Rectal smooth muscle tissue (tissue), 1 donor: ENCODE measurements around the gene CBFB.

Experiments
- H3K27ac ChIP-seq: one replicate; pipeline ENCODE4 v1.7.0; 2013; ENCODE audit warnings: low read depth, low read length, inconsistent platforms
- H3K27me3 ChIP-seq: one replicate; pipeline ENCODE4 v1.7.0; 2013; ENCODE audit warnings: low read length; ENCODE audit not compliant: control insufficient read depth, insufficient read depth
- H3K36me3 ChIP-seq: one replicate; pipeline ENCODE4 v1.7.0; 2013; ENCODE audit warnings: low read length; ENCODE audit not compliant: control insufficient read depth, insufficient read depth
- H3K4me1 ChIP-seq: one replicate; pipeline ENCODE4 v1.7.0; 2013; ENCODE audit warnings: low read length; ENCODE audit not compliant: control insufficient read depth, insufficient read depth
- H3K4me3 ChIP-seq: one replicate; pipeline ENCODE4 v1.7.0; 2013; ENCODE audit warnings: low read length
- H3K9ac ChIP-seq: one replicate; pipeline ENCODE4 v1.7.0; 2013; ENCODE audit warnings: low read length

Gene CBFB

GRCh38 chr16:67006930-67007658 is 21.9 kb upstream of the CBFB start:
- H3K36me3 ChIP-seq: no peaks in the 10 kb centered on the region
- H3K4me1 ChIP-seq: no peaks in the 10 kb centered on the region
- no peaks in the 10 kb centered on the region for H3K27me3 ChIP-seq
- H3K4me3 ChIP-seq: no peak overlapping the region
- no peak overlapping the region for H3K27ac ChIP-seq
- no peak overlapping the region for H3K9ac ChIP-seq

DNA sequence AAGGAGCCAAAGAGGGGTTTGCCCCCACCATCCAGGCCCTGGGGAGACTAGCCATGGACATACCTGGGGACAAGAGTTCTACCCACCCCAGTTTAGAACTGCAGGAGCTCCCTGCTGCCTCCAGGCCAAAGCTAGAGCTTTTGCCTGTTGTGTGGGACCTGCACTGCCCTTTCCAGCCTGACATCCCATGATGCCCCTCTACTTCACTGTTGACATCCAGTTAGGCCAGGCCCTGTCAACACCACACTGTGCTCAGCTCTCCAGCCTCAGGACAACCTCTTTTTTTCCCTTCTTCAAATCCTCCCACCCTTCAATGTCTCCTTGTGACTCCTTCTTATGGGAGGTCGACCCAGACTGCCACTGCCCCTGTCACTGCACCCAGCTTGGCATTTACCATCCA is 19.8 kb upstream of the CBFB start:
- no peak overlapping the region for H3K9ac ChIP-seq
- H3K27me3 ChIP-seq: peaks cover 3% of the 10 kb centered on the region
- H3K4me1 ChIP-seq: no peaks in the 10 kb centered on the region
- no peak overlapping the region for H3K27ac ChIP-seq
- H3K36me3 ChIP-seq: no peaks in the 10 kb centered on the region
- H3K4me3 ChIP-seq: no peak overlapping the region

GRCh38 chr16:67011274-67011673 is 17.7 kb upstream of the CBFB start:
- Histone ChIP-seq H3K4me1 (no peaks in the 10 kb centered on the region), H3K27me3 (peaks cover 6% of the 10 kb centered on the region), H3K27ac (no peak overlapping the region), H3K36me3 (no peaks in the 10 kb centered on the region), H3K9ac (no peak overlapping the region), H3K4me3 (no peak overlapping the region)

GRCh38 chr16:67013233-67013822 is 15.6 kb upstream of the CBFB start:
- Histone ChIP-seq H3K9ac (no peak overlapping the region), H3K4me1 (no peaks in the 10 kb centered on the region), H3K27ac (no peak overlapping the region), H3K27me3 (peaks cover 6% of the 10 kb centered on the region), H3K4me3 (peak overlapping the region; percentile 64), H3K36me3 (no peaks in the 10 kb centered on the region)

GRCh38 chr16:67013823-67014633 is 14.9 kb upstream of the CBFB start:
- no peaks in the 10 kb centered on the region for H3K36me3 ChIP-seq
- H3K27ac ChIP-seq: no peak overlapping the region
- H3K4me1 ChIP-seq: no peaks in the 10 kb centered on the region
- H3K4me3 ChIP-seq: peak overlapping the region; percentile 64
- no peak overlapping the region for H3K9ac ChIP-seq
- peaks cover 6% of the 10 kb centered on the region for H3K27me3 ChIP-seq

GRCh38 chr16:67014634-67015312 is 14.2 kb upstream of the CBFB start:
- Histone ChIP-seq H3K4me1 (no peaks in the 10 kb centered on the region), H3K4me3 (peak overlapping the region; percentile 64), H3K9ac (no peak overlapping the region), H3K27ac (no peak overlapping the region), H3K36me3 (no peaks in the 10 kb centered on the region), H3K27me3 (peaks cover 6% of the 10 kb centered on the region)

DNA sequence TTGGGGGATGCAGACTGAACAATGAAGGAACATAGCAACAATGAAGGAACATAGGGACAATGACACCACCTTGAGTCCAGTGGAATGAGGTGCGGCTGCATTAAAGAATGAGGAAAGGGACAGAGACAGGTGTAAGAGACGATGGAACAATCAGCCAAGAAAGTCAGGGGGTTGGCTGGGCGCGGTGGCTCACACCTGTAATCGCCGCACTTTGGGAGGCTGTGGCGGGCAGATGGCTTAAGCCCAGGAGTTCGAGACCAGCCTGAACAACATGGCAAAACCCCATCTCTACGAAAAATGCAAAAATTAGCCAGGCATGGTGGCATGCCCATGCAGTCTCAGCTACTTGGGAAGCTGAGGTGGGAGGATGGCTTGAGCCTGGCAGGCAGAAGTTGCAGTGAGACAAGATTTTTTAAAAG is 13.6 kb upstream of the CBFB start:
- H3K4me1 ChIP-seq: no peaks in the 10 kb centered on the region
- no peak overlapping the region for H3K27ac ChIP-seq
- no peaks in the 10 kb centered on the region for H3K36me3 ChIP-seq
- no peak overlapping the region for H3K9ac ChIP-seq
- H3K4me3 ChIP-seq: no peak overlapping the region
- peaks cover 6% of the 10 kb centered on the region for H3K27me3 ChIP-seq

DNA sequence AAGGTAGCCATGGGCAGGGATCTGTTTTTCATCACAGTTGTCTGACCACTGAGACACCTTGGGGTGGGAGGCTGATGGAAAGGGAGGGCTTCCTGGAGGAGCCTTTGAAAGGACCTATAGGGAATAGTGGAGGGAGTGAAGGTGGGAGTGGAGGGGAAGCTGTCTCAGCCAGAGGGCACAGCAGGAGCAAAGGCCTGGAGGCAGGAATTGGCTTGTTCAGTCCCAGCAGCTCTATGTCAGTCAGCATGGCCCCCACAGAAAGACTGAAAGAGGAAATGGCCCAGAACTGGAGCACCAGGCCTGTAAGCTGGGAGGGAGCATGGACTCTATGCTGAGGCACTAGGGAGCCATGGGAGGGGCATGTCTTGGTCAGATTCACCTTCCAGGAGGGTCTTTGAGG is 12.8 kb upstream of the CBFB start:
- Histone ChIP-seq H3K4me3 (no peak overlapping the region), H3K9ac (no peak overlapping the region), H3K27me3 (peaks cover 6% of the 10 kb centered on the region)

DNA sequence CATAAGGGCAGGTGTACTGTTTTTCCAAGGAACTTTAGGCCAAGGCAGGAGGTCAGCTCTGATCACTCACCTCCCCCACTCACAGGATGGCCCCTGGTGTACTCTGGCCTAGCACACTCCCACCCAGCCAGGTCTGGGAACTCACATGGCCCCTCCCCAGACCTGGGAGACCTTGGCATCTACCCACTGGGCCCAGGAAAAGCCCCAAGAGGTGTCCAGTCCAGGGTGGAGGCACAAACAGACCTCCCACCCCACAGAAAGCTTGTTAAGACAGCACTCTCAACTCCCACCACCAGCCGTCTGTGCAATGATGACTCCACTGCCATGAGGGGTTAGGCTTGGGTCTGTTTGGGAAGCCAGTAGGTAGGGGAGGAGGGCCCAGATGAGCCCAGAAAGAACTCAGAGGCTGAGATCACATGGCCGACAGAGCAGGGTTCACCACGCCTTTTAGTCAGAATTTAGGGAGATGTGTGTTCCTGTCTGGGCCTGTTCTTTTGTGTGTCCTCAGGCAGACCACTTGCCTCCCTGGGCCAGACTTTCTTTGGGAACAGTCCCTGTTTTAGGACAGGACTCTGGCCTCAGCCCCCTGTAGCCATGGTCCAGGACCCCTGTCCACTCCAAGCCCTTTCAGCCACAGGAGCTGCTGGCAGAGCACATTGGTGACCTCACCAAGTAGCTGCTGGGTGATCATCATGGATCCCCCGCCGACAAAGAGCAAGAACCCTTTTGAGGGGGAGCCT is 12.1 kb upstream of the CBFB start:
- Histone ChIP-seq H3K4me3 (no peak overlapping the region), H3K27ac (no peak overlapping the region), H3K4me1 (no peaks in the 10 kb centered on the region), H3K9ac (no peak overlapping the region), H3K27me3 (peaks cover 6% of the 10 kb centered on the region), H3K36me3 (no peaks in the 10 kb centered on the region)

More for the DNA sequence above, 12.8 kb upstream of the CBFB start:
- Histone ChIP-seq H3K27ac (no peak overlapping the region), H3K4me1 (no peaks in the 10 kb centered on the region), H3K36me3 (no peaks in the 10 kb centered on the region)

DNA sequence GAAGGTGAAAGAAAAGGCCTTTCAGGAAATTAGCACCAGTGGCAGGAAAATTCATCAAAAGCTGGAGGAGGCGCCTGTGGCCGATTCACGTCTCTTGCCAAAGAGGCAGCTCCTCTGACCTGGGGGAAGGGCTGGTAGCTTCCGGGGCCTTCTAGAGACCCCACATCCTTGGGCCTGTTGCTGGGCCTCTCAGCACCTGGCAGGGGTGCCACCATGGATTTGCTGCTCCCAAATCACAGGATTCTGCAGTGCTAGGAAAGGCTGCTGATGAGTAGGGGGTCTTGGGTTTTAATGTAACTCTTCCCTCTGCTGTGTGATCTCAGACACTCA is 11.6 kb upstream of the CBFB start:
- Histone ChIP-seq H3K27ac (no peak overlapping the region), H3K36me3 (no peaks in the 10 kb centered on the region), H3K4me1 (no peaks in the 10 kb centered on the region), H3K9ac (no peak overlapping the region), H3K4me3 (no peak overlapping the region), H3K27me3 (peaks cover 6% of the 10 kb centered on the region)

DNA sequence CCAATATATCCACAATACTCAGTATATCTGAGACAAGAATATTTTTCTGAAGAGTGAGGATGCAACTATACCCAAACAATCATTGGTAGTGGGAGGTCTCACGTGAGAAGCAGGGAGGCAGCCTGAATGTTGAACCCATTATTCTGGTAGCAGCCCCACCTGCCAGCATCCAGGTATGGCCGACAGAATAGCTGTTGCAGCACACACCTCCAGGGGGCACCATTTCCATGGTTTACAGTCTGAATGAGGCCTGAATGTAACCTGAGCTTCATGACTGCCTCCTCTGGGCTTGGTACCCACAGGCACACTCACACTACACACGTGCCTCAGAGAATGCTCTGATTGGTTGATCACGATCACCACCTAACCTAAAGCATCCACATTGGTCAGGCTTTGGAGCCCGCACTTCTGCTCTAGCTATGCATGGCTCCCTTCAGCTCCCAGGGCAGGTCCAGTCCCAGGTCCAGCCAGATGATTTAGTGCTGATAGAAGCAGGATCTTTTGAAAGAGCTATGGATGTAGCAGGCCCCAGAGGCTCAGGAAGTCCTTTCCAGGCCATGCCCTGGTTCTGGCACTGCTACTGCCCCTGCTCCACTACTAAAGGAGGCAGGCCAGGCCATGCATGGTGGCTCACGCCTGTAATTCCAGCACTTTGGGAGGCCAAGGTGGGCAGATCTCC is 11.0 kb upstream of the CBFB start:
- no peak overlapping the region for H3K27ac ChIP-seq
- H3K27me3 ChIP-seq: peaks cover 6% of the 10 kb centered on the region
- H3K9ac ChIP-seq: no peak overlapping the region
- H3K4me1 ChIP-seq: no peaks in the 10 kb centered on the region
- H3K36me3 ChIP-seq: no peaks in the 10 kb centered on the region
- no peak overlapping the region for H3K4me3 ChIP-seq
